Hepatocyte (in vitro differentiated cells): Measurements from ENCODE around the gene SLC5A10. TPM values are rescaled to one million over a fixed set of nuclear protein-coding genes. Genes with fewer than 3 reads are reported as not detected.

ENCODE experiments used
- DNase-seq: peaks from one replicate; pipeline ENCODE4 v3.0.0-alpha.2; 2016; ENCODE audit warnings: low spot score
- H2AFZ ChIP-seq: fragments of 200-600 bp; sonication (generic); 2 replicates; pipeline ENCODE4 v1.6.0; 2016; ENCODE audit warnings: antibody characterized with exemption, mild to moderate bottlenecking
- H3K27ac ChIP-seq: fragments of 200-600 bp; sonication (generic); 2 replicates; pipeline ENCODE4 v1.5.1; 2016; ENCODE audit warnings: mild to moderate bottlenecking
- H3K27me3 ChIP-seq: fragments of 200-600 bp; sonication (generic); 2 replicates; pipeline ENCODE4 v1.6.1; 2016
- H3K36me3 ChIP-seq: fragments of 200-600 bp; sonication (generic); replicated peaks from 2 replicates; pipeline ENCODE4 v1.5.1; 2016; ENCODE audit warnings: low read depth; ENCODE audit not compliant: insufficient read depth
- H3K4me1 ChIP-seq: fragments of 200-600 bp; sonication (generic); 2 replicates; pipeline ENCODE4 v1.5.1; 2016; ENCODE audit warnings: mild to moderate bottlenecking, moderate library complexity; ENCODE audit not compliant: insufficient read depth
- H3K4me2 ChIP-seq: fragments of 200-600 bp; sonication (generic); 2 replicates; pipeline ENCODE4 v1.6.0; 2016
- H3K4me3 ChIP-seq: fragments of 200-600 bp; sonication (generic); 2 replicates; pipeline ENCODE4 v1.5.1; 2016; ENCODE audit warnings: mild to moderate bottlenecking
- H3K79me2 ChIP-seq: fragments of 200-600 bp; sonication (generic); 2 replicates; pipeline ENCODE4 v1.6.0; 2017; ENCODE audit warnings: mild to moderate bottlenecking
- H3K9me2 ChIP-seq: fragments of 200-600 bp; sonication (generic); replicated peaks from 2 replicates; pipeline ENCODE4 v1.6.0; 2017; ENCODE audit warnings: mild to moderate bottlenecking; ENCODE audit not compliant: insufficient read depth
- H3K9me3 ChIP-seq: fragments of 200-600 bp; sonication (generic); 2 replicates; pipeline ENCODE4 v1.5.1; 2016; ENCODE audit warnings: low read depth, mild to moderate bottlenecking
- H4K20me1 ChIP-seq: fragments of 200-600 bp; sonication (generic); 2 replicates; pipeline ENCODE4 v1.6.0; 2016; ENCODE audit warnings: mild to moderate bottlenecking; ENCODE audit not compliant: insufficient read depth, poor library complexity, severe bottlenecking
- CTCF ChIP-seq: fragments of 200-600 bp; sonication (generic); IDR thresholded peaks from 2 replicates; pipeline ENCODE4 v1.5.1; 2016; ENCODE audit warnings: antibody characterized with exemption, mild to moderate bottlenecking; ENCODE audit not compliant: poor library complexity
- EZH2 ChIP-seq: fragments of 200-600 bp; sonication (generic); IDR thresholded peaks from 2 replicates; pipeline ENCODE4 v1.6.1; 2016; ENCODE audit warnings: antibody characterized with exemption, mild to moderate bottlenecking, borderline replicate concordance
- EZH2phosphoT487 ChIP-seq: fragments of 200-600 bp; sonication (generic); IDR thresholded peaks from one replicate; pipeline ENCODE4 v1.6.1; 2018; ENCODE audit warnings: antibody characterized with exemption, mild to moderate bottlenecking, low read depth, moderate library complexity; ENCODE audit not compliant: unreplicated experiment, severe bottlenecking
- WGBS: methylation state at CpG from one replicate; pipeline ENCODE4 v1.1.6; 2016; ENCODE audit warnings: low lambda C conversion rate; ENCODE audit errors: missing lambda C conversion rate; 5-methylcytosine and 5-hydroxymethylcytosine counted together
- polyA plus RNA-seq: library from polyadenylated mRNA; unstranded; fragments of >200 nt; fragmentation: Nextera tagmentation; extraction: Ambion mirVana; gene quantifications from 2 replicates; pipeline ENCODE4 v1.2.1, GENCODE V29; 2016
- total RNA-seq: library from RNA; depleted of rRNA; stranded (reverse); fragments of >200 nt; gene quantifications from 2 replicates; pipeline ENCODE4 v1.2.3, GENCODE V29; 2014

The SLC5A10 gene
- total and polyA plus RNA-seq, 2 experiments from 2014 or later: 0.22 TPM; not detected in 1

GRCh38 chr17:19004421-19005136, 52.6 kb downstream of the SLC5A10 start, which contains the start of gene FAM83G:
Gene FAM83G, minus strand, starts transcription at chr17:19004764. Its CDS starts 723 bp downstream, at chr17:19004041.
- Histone ChIP-seq H3K4me3 (peak within 1 kb of the TSS; percentile 94), H3K79me2 (peaks cover 34% of the 10 kb centered on the region), H3K36me3 (no peaks in the 10 kb centered on the region), H3K4me1 (peaks cover 35% of the 10 kb centered on the region), H3K9me3 (no peaks in the 10 kb centered on the region), H3K27ac (peak within 1 kb of the TSS; percentile 98), H4K20me1 (peaks cover 19% of the 10 kb centered on the region), H3K4me2 (peak within 1 kb of the TSS; percentile 97), H2AFZ (peak within 1 kb of the TSS; percentile 63), H3K27me3 (no peaks in the 10 kb centered on the region), H3K9me2 (no peaks in the 10 kb centered on the region)
- peak; percentile 93 for DNase-seq
- 8% methylated on average over 44 of the region's 67 CpGs for WGBS
- no peak for TF ChIP-seq EZH2
- no peak for TF ChIP-seq EZH2phosphoT487

- peaks cover 27% of the 10 kb centered on the region for H3K79me2 ChIP-seq
- H4K20me1 ChIP-seq: peaks cover 15% of the 10 kb centered on the region
- H3K4me1 ChIP-seq: peaks cover 35% of the 10 kb centered on the region
- 79% methylated on average over 13 of the region's 13 CpGs for WGBS
- peak overlapping the region; percentile 93 for H3K27ac ChIP-seq
- no peak for TF ChIP-seq EZH2phosphoT487
- TF ChIP-seq CTCF: no peak
- TF ChIP-seq EZH2: no peak
- no peaks in the 10 kb centered on the region for H3K9me2 ChIP-seq
- H2AFZ ChIP-seq: peak overlapping the region; percentile 63
- H3K4me3 ChIP-seq: no peak overlapping the region
- H3K4me2 ChIP-seq: peak overlapping the region; percentile 97
- DNase-seq: no peak
- no peaks in the 10 kb centered on the region for H3K36me3 ChIP-seq
- no peaks in the 10 kb centered on the region for H3K27me3 ChIP-seq
- no peaks in the 10 kb centered on the region for H3K9me3 ChIP-seq
These were observed 53.3 kb downstream of the SLC5A10 start for GRCh38 chr17:19005137-19005773.

- Histone ChIP-seq H3K79me2 (peaks cover 26% of the 10 kb centered on the region), H3K27me3 (no peaks in the 10 kb centered on the region), H3K9me2 (no peaks in the 10 kb centered on the region), H3K27ac (no peak overlapping the region), H3K36me3 (no peaks in the 10 kb centered on the region), H3K4me2 (no peak overlapping the region), H3K9me3 (no peaks in the 10 kb centered on the region), H2AFZ (no peak overlapping the region), H3K4me1 (peaks cover 28% of the 10 kb centered on the region), H3K4me3 (no peak overlapping the region), H4K20me1 (peaks cover 13% of the 10 kb centered on the region)
- 88% methylated on average over 4 of the region's 4 CpGs for whole genome bisulfite sequencing
- TF ChIP-seq EZH2: no peak
- TF ChIP-seq CTCF: no peak
- TF ChIP-seq EZH2phosphoT487: no peak
- no peak for DNase-seq
These were observed 53.9 kb downstream of the SLC5A10 start for GRCh38 chr17:19005789-19006430.

GRCh38 chr17:19006698-19007097, 54.7 kb downstream of the SLC5A10 start:
- no peaks in the 10 kb centered on the region for H3K36me3 ChIP-seq
- no peak overlapping the region for H2AFZ ChIP-seq
- no peak overlapping the region for H3K27ac ChIP-seq
- H3K4me3 ChIP-seq: no peak overlapping the region
- H3K27me3 ChIP-seq: no peaks in the 10 kb centered on the region
- H3K9me3 ChIP-seq: no peaks in the 10 kb centered on the region
- no peaks in the 10 kb centered on the region for H3K9me2 ChIP-seq
- TF ChIP-seq EZH2 (no peak), CTCF (no peak), EZH2phosphoT487 (no peak)
- peaks cover 10% of the 10 kb centered on the region for H4K20me1 ChIP-seq
- H3K79me2 ChIP-seq: peaks cover 20% of the 10 kb centered on the region
- H3K4me2 ChIP-seq: no peak overlapping the region
- peaks cover 25% of the 10 kb centered on the region for H3K4me1 ChIP-seq
- DNase-seq: no peak
